Ascending aorta (tissue), 2 donors: ENCODE results near the gene ARMC2. TPM values are rescaled to one million over a fixed set of nuclear protein-coding genes. Genes with fewer than 3 reads are reported as not detected.

Experiments
- DNase-seq, 2 donors: peaks; one replicate each; pipeline ENCODE4 v3.0.0-alpha.2; 2019; ENCODE audit warnings: low spot score in 2 of 2
- H3K27ac ChIP-seq, 2 donors: fragments of 200-600 bp; sonication (generic); one replicate each; pipeline ENCODE4 v1.5.1; 2016 to 2017; ENCODE audit warnings: mild to moderate bottlenecking in 1 of 2
- H3K27me3 ChIP-seq: fragments of 200-600 bp; sonication (generic); one replicate; pipeline ENCODE4 v1.5.1; 2017
- H3K36me3 ChIP-seq, 2 donors: fragments of 200-600 bp; sonication (generic); one replicate each; pipeline ENCODE4 v1.5.1; 2016
- H3K4me1 ChIP-seq, 2 donors: fragments of 200-600 bp; sonication (generic); one replicate each; pipeline ENCODE4 v1.5.1; 2016 to 2017; ENCODE audit warnings: mild to moderate bottlenecking in 1 of 2
- H3K4me3 ChIP-seq, 2 donors: fragments of 200-600 bp; sonication (generic); one replicate each; pipeline ENCODE4 v1.5.1; 2016 to 2017; ENCODE audit warnings: mild to moderate bottlenecking in 1 of 2
- H3K9me3 ChIP-seq, 2 donors: fragments of 200-600 bp; sonication (generic); one replicate each; pipeline ENCODE4 v1.5.1; 2016
- CTCF ChIP-seq, 3 experiments: fragments of 200-600 bp in 2 of 3; fragments of 450-650 bp in 1 of 3; sonication (generic) in 2 of 3; IDR thresholded peaks; one replicate each; pipeline ENCODE4 v1.5.1; 2016 to 2019; ENCODE audit warnings: antibody characterized with exemption in 3 of 3, mild to moderate bottlenecking in 1 of 3, moderate library complexity in 1 of 3
- intact Hi-C: fragments of 100-400 bp; cut with DNase I; formaldehyde crosslinking; loops from one replicate; pipeline ENCODE4 v1.15.1; 2023
- total RNA-seq: library from RNA; depleted of rRNA; stranded (reverse); fragments of >200 nt; gene quantifications from one replicate; pipeline ENCODE4 v1.1.0, GENCODE V29; 2016

Gene ARMC2
- total RNA-seq, 1 donor from 2014 or later, result 0.11 TPM

- intact Hi-C loops, result no loop called here
Measured at GRCh38 chr6:109019911-109020310, 171.7 kb downstream of the ARMC2 start.

GRCh38 chr6:109021870-109022269, 173.6 kb downstream of the ARMC2 start:
- no peak for DNase-seq
- Histone ChIP-seq H3K4me1 (peaks cover 0 to 2% of the 10 kb centered on the region in 2 donors), H3K27me3 (no peaks in the 10 kb centered on the region), H3K36me3 (no peaks in the 10 kb centered on the region), H3K9me3 (no peaks in the 10 kb centered on the region), H3K27ac (no peak overlapping the region), H3K4me3 (no peak overlapping the region)
- intact Hi-C loops, result no loop called here
- TF ChIP-seq CTCF (IDR thresholded peaks at IDR 0.05), result no peak

More at GRCh38 chr6:109019911-109020310, 171.7 kb downstream of the ARMC2 start:
- H3K27me3 ChIP-seq, result no peaks in the 10 kb centered on the region
- H3K36me3 ChIP-seq, result no peaks in the 10 kb centered on the region
- H3K4me3 ChIP-seq, result no peak overlapping the region
- DNase-seq, result no peak
- no peaks in the 10 kb centered on the region for H3K9me3 ChIP-seq
- peaks cover 0 to 4% of the 10 kb centered on the region in 2 donors for H3K4me1 ChIP-seq
- H3K27ac ChIP-seq, result no peak overlapping the region
- TF ChIP-seq CTCF (IDR thresholded peaks at IDR 0.05), result no peak

- Histone ChIP-seq H3K4me3 (no peak overlapping the region), H3K9me3 (no peaks in the 10 kb centered on the region), H3K4me1 (peaks cover 0 to 2% of the 10 kb centered on the region in 2 donors), H3K36me3 (no peaks in the 10 kb centered on the region), H3K27ac (no peak overlapping the region), H3K27me3 (no peaks in the 10 kb centered on the region)
- TF ChIP-seq CTCF (IDR thresholded peaks at IDR 0.05), result no peak
- DNase-seq, result no peak
- intact Hi-C loops, result no loop called here
Measured at GRCh38 chr6:109023356-109023925, 175.2 kb downstream of the ARMC2 start.

Other genes starting within 250 kb of the ARMC2 start
- 49.0 TPM for gene SESN1, start 246.4 kb downstream of the ARMC2 start, total RNA-seq
- 1.1 TPM for gene CEP57L1, start 247.1 kb downstream of the ARMC2 start, total RNA-seq